Activated CD4-positive, alpha-beta T cell treated with anti-CD3 and anti-CD28 coated beads, Interleukin-2, Interleukin-4, amounts not matched to agents 100 ng/mL and 50 ng/mL, durations not matched to agents 16 hours and 8 hours (primary cell): ENCODE measurements around the gene OR2G2.

Experiments
- DNase-seq: peaks from one replicate; pipeline ENCODE4 v3.0.0-alpha.2; 2020; ENCODE audit warnings: low spot score

The OR2G2 gene

GRCh38 chr1:247588060-247588459, at the start of gene OR2G2:
Gene OR2G2, plus strand, starts transcription at chr1:247588360. Its CDS starts 0 bp downstream, at chr1:247588360.
- DNase-seq, result no peak

- DNase-seq, result no peak
Observed at GRCh38 chr1:247538561-247538960, 49.6 kb upstream of the OR2G2 start.

GRCh38 chr1:247539215-247539614, 48.9 kb upstream of the OR2G2 start:
- DNase-seq, result no peak

GRCh38 chr1:247540581-247540980, 47.6 kb upstream of the OR2G2 start:
- DNase-seq, result no peak

GRCh38 chr1:247542811-247543210, 45.3 kb upstream of the OR2G2 start:
- no peak for DNase-seq

- no peak for DNase-seq
Observed at GRCh38 chr1:247548092-247548491, 40.1 kb upstream of the OR2G2 start.

- DNase-seq, result no peak
Observed at GRCh38 chr1:247548769-247549182, 39.4 kb upstream of the OR2G2 start, which contains the start of gene GCSAML. Gene GCSAML, plus strand, starts transcription at chr1:247549134. Its CDS starts 58 bp downstream, at chr1:247549192.

GRCh38 chr1:247551721-247552120, 36.4 kb upstream of the OR2G2 start:
- DNase-seq, result no peak

- DNase-seq, result no peak
Observed at GRCh38 chr1:247552231-247552630, 35.9 kb upstream of the OR2G2 start.

GRCh38 chr1:247557926-247558674, 30.1 kb upstream of the OR2G2 start:
- no peak for DNase-seq

- DNase-seq, result no peak
Observed at GRCh38 chr1:247561711-247562110, 26.4 kb upstream of the OR2G2 start.

- DNase-seq, result no peak
Observed at GRCh38 chr1:247562198-247562597, 26.0 kb upstream of the OR2G2 start.

GRCh38 chr1:247574236-247574635, 13.9 kb upstream of the OR2G2 start:
- no peak for DNase-seq

- no peak for DNase-seq
Observed at GRCh38 chr1:247574664-247575063, 13.5 kb upstream of the OR2G2 start.

GRCh38 chr1:247576514-247576913, 11.6 kb upstream of the OR2G2 start:
- DNase-seq, result peak; percentile 12

- DNase-seq, result no peak
Observed at GRCh38 chr1:247578946-247579460, 9.2 kb upstream of the OR2G2 start.

GRCh38 chr1:247605286-247605685, 17.1 kb downstream of the OR2G2 start, which contains the start of gene OR2G3:
Gene OR2G3, plus strand, starts transcription at chr1:247605586. Its CDS starts 0 bp downstream, at chr1:247605586.
- DNase-seq, result no peak

GRCh38 chr1:247613405-247613804, 25.2 kb downstream of the OR2G2 start:
- no peak for DNase-seq

- no peak for DNase-seq
Observed at GRCh38 chr1:247614625-247615024, 26.5 kb downstream of the OR2G2 start.

GRCh38 chr1:247627951-247628350, 39.8 kb downstream of the OR2G2 start:
- no peak for DNase-seq

- DNase-seq, result no peak
Observed at GRCh38 chr1:247638011-247638410, 49.9 kb downstream of the OR2G2 start.

GRCh38 chr1:247638781-247639180, 50.6 kb downstream of the OR2G2 start:
- no peak for DNase-seq
